ENCODE results near the gene TRPM3.
"Not testable (repeated sequence)": the region's sequence is repeated elsewhere in the genome, so short reads cannot be mapped to it uniquely, and the experiment has no call there.

The TRPM3 gene

DNA sequence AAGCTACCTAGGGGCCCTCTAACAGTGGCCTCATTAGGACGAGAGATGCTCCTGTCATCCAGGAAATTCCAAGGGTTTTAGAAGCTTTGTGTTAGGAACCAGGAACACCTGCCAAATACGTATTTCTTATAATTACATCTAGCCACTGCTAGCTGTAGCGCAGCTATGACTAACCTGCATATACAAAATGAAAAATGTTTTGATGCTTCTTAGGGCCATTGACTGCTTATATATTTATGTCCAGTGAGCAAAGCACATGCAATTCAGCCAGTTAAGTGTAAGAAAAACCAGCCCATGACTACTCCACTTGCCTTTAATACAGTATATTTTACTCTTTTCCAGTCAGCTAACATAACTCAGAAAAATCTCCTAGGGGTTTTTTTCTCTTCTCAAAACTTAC, 143.3 kb downstream of the TRPM3 start:
- TF ChIP-seq, protein P1, sequence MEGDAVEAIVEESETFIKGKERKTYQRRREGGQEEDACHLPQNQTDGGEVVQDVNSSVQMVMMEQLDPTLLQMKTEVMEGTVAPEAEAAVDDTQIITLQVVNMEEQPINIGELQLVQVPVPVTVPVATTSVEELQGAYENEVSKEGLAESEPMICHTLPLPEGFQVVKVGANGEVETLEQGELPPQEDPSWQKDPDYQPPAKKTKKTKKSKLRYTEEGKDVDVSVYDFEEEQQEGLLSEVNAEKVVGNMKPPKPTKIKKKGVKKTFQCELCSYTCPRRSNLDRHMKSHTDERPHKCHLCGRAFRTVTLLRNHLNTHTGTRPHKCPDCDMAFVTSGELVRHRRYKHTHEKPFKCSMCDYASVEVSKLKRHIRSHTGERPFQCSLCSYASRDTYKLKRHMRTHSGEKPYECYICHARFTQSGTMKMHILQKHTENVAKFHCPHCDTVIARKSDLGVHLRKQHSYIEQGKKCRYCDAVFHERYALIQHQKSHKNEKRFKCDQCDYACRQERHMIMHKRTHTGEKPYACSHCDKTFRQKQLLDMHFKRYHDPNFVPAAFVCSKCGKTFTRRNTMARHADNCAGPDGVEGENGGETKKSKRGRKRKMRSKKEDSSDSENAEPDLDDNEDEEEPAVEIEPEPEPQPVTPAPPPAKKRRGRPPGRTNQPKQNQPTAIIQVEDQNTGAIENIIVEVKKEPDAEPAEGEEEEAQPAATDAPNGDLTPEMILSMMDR (IDR thresholded peaks at IDR 0.05; ENCODE audit: low read depth, low read length, missing control alignments): no peak
- H3K4me3 ChIP-seq (ENCODE audit: low read depth, low read length): no peak overlapping the region
- in situ Hi-C loops (cut with HindIII; ENCODE audit: low sequenced_read_pairs): loop anchor here (25.0 kb wide), 1 partner anchor 91 kb away; no protein-coding TSS in a partner anchor
- no peak for DNase-seq (ENCODE audit: low read depth)

DNA sequence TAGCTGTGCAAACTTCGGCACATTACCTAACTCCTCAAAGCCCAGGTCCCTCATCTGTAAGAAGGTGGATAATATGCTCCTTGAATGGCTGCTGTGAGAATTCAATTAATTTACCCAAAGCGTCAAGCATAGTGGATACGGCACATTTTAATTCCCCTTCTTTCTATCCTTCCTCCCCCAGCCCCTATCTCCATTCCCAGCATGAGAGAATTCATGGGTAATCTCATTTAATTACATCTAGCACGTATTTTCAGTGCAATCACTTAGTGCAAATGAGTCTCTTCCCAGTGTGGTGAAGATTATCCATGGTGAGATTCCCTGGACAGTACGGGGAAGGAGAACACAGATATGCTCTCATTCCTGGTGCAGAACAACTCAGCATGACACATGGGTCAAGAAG, 145.6 kb downstream of the TRPM3 start:
- DNase-seq (ENCODE audit: low read depth): no peak
- in situ Hi-C loops (cut with HindIII; ENCODE audit: low sequenced_read_pairs): loop anchor here (25.0 kb wide), 1 partner anchor 89 kb away; no protein-coding TSS in a partner anchor
- TF ChIP-seq, protein P1 (IDR thresholded peaks at IDR 0.05; ENCODE audit: low read depth, low read length, missing control alignments): no peak
- H3K4me3 ChIP-seq (ENCODE audit: low read depth, low read length): no peak overlapping the region

DNA sequence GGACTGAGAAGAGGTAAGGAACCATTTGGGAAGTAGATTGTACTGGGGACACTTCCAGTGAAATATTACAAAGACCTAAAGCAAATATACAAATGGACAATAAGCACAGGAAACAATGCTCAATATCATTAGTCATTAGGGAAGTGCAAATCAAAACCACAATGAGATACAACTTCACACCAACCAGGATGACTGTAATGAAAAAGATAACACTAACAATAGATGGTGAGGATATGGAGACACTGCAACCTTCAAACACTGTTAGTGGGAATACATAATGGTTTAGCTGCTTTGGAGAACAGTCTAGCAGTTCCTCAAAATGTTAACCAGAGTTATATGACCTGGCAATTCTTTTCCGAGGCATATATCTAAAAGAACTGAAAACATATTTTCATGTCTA, 149.7 kb downstream of the TRPM3 start:
- in situ Hi-C loops (cut with HindIII; ENCODE audit: low sequenced_read_pairs): loop anchor here (25.0 kb wide), 1 partner anchor 334 kb away; no protein-coding TSS in a partner anchor
- TF ChIP-seq, protein P1 (IDR thresholded peaks at IDR 0.05; ENCODE audit: low read depth, low read length, missing control alignments): no peak
- no peak overlapping the region for H3K4me3 ChIP-seq (ENCODE audit: low read depth, low read length)

DNA sequence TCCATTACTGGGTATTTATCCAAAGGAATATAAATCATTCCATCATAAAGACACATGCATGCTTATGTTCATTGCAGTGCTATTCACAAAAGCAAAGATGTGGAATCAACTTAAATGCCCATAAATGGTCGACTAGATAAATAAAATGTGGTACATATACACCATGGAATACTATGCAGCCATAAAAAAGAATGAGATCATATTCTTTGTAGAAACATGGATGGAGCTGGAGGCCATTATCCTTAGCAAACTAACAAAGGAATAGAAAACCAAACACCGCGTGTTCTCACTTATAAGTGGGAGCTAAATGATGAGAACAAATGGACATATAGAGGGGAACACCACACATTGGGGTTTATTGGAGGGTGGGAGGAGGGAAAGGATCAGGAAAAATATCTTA, 155.0 kb downstream of the TRPM3 start:
- in situ Hi-C loops (cut with HindIII; ENCODE audit: low sequenced_read_pairs): loop anchor here (25.0 kb wide), 1 partner anchor 329 kb away; no protein-coding TSS in a partner anchor
- not testable (repeated sequence) for H3K4me3 ChIP-seq (ENCODE audit: low read depth, low read length); DNase-seq (ENCODE audit: low read depth)

More for the DNA sequence above, 149.7 kb downstream of the TRPM3 start:
- no peak for DNase-seq (ENCODE audit: low read depth)

DNA sequence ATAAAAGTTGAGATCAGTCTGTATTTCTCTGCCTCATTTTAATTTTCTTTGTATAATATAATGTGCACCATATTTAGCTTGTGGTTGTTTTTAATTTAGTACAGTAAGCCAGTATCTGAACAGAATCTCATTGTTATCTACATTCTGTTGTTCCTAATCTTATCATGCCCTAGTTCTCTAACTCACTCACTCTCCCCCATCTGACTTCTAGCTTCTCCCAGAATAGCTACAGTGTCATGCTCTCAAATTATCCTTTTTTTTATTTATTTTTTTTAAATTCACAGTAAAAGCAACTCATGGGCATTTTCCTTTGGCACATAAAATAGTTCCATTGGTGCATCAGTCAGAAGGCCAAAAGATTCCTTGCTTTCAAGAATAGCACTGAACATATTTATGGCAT, 156.6 kb downstream of the TRPM3 start:
- in situ Hi-C loops (cut with HindIII; ENCODE audit: low sequenced_read_pairs): loop anchor here (25.0 kb wide), 1 partner anchor 328 kb away; no protein-coding TSS in a partner anchor
- DNase-seq (ENCODE audit: low read depth): no peak
- TF ChIP-seq, protein P1 (IDR thresholded peaks at IDR 0.05; ENCODE audit: low read depth, low read length, missing control alignments): no peak
- H3K4me3 ChIP-seq (ENCODE audit: low read depth, low read length): no peak overlapping the region

DNA sequence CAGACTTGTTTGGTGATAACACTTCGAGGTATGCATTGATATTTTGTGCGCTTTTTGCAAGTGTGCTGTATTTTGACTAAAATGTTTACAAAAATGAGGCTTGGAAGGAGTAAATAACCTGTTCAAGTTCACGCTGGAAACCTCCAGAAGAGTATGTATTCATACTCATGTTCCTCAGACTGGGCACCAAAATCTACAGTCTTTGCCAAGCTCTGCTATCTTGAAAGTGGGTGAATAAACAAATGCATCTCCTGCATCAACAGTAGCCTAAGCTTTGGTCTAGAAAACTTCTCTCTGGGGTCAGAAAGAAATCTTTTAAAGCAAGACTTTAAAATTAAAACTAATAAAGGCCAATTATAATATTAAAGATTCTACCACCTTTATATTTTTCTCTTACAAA, 157.9 kb downstream of the TRPM3 start:
- TF ChIP-seq, protein P1 (IDR thresholded peaks at IDR 0.05; ENCODE audit: low read depth, low read length, missing control alignments): no peak
- DNase-seq (ENCODE audit: low read depth): no peak
- no peak overlapping the region for H3K4me3 ChIP-seq (ENCODE audit: low read depth, low read length)
- in situ Hi-C loops (cut with HindIII; ENCODE audit: low sequenced_read_pairs): loop anchor here (25.0 kb wide), 1 partner anchor 326 kb away; no protein-coding TSS in a partner anchor

DNA sequence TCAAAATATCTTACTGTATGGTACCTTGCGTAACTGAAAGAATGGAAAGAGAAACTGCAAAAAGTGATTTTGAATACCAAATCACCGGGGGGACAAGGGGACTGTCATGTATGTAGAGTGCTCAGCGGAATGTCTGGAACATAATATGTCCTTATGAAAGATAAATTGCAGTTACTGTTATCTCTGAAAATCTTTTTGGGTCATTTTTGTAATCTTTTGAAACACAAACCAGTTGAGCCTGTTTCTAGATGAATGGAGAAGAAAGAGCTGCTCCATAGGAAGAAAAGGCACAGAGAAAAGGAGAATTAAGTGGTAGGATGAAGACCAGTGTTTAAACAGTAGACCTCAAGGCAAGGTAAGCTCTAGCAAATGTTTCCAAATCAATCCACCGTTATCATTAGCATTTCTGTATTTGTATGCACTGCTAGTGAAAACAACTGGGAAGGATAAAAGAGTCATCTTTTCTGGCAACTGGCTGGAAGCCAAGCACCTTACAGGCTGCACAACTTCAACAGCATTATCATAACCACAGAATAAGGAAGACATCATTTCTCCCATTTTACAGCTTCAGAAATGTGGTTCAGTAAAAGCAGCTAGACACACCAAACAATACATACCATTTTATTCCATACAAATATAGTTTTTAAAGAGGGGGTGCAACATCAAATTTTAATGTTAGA, 158.5 kb downstream of the TRPM3 start:
- in situ Hi-C loops (cut with HindIII; ENCODE audit: low sequenced_read_pairs): loop anchor here (25.0 kb wide), 1 partner anchor 326 kb away; no protein-coding TSS in a partner anchor
- H3K4me3 ChIP-seq (ENCODE audit: low read depth, low read length): no peak overlapping the region
- no peak for DNase-seq (ENCODE audit: low read depth)
- TF ChIP-seq, protein P1 (IDR thresholded peaks at IDR 0.05; ENCODE audit: low read depth, low read length, missing control alignments): no peak
